Stimulated activated CD4-positive, alpha-beta T cell treated with anti-CD3 and anti-CD28 coated beads, Interleukin-4, amount 100 ng/mL, for 24 hours (primary cell): ENCODE measurements around the gene ANKRD30A.
"Not testable (repeated sequence)": the region's sequence is repeated elsewhere in the genome, so short reads cannot be mapped to it uniquely, and the experiment has no call there.

Experiments
- DNase-seq: peaks from one replicate; pipeline ENCODE4 v3.0.0-alpha.2; 2020

Gene ANKRD30A

DNA sequence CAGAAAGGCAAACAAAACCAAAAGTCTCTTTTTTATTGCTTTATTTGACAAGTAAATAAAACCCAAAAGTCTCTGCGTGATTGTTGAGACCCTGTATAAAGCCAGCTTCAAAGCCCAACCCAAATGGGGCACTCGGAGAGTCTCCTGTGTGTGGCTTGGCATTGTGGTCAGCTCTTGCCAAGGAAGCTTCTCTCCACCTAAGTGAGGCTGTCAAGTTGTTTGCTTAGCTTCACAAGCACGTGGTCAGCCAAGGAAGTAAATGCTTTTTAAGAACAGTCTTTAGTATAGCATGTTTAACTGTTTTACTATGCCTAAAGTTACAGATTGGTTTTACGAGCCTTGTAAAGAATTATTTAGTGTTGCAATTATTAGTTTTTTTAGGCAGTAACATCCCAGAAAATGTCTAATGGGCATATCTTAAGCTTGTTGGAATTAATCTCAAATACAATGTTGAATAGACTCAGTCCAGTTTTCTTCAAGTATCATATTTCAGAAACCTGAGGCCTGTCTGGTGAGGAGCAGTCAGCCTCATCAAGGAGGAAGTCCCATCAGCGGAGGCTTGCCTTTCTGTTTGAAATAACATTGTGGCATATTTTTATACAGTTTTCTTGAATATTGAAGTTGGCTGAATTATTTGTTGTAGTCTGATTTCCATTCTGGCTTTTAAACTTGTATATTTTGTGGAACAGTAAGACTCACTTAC, 144.3 kb downstream of the ANKRD30A start:
- no peak for DNase-seq

DNA sequence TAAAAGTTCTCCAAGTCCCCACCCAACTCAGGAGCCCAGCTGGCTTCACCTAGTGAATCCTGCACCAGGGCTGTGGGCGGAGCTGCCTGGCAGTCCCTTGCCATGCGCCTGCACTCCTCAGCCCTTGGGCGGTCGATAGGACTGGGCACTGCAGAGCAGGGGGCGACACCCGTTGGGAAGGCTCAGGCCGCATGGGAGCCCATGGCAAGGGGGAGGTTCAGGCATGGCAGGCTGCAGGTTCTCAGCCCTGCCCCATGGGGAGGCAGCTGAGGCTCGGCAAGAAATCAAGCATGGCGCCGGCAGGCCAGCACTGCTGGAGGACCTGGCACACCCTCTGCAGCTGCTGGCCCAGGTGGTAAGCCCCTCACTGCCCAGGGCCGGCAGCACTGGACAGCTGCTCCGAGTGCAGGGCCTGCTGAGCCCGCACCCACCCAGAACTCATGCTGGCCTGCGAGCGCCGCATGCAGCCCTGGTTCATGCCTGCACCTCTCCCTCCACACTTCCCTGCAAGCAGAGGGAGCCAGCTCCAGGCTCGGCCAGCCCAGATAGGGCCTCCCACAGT, 149.9 kb downstream of the ANKRD30A start:
- no peak for DNase-seq

DNA sequence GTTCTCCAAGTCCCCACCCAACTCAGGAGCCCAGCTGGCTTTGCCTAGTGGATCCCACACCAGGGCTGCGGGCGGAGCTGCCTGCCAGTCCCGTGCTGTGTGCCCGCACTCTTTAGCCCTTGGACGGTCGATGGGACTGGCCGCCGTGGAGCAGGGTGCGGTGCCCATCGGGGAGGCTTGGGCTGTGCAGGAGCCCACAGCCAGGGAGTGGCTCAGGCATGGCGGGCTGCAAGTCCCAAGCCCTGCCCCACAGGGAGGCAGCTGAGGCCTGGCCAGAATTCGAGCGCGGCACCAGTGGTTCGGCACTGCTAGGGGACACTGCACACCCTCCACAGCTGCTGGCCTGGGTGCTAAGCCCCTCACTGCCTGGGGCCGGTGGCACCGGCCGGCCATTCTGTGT, 159.7 kb downstream of the ANKRD30A start:
- DNase-seq = no peak

DNA sequence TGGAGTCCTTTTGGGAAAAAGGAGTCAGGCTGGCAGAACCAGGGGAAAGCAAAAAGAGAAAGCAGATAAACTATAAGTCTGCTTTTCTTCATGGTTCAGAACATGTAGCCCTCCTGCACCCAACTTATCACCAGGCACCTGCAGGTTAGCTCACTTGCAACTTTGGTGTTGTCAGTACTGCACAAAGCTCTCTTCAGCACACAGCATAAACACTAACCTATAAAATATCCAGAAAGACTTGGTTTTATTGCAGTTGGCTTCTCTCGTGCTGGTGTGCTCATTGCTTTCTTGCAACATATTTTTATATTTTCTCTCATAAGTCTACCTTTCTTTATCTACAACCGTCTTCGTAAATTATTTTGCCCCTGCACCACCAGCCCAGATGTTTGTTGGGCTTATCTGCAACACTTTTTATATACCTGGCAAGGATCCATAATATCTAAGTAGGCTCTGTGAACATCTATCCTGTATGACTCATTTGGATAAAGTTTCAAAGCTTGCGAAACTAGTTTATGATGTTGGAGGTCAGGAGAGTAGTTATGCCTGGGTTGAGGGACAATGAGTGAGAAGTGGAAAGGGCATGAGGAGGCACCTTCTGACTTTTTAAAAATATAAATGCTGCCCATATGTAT, 164.6 kb downstream of the ANKRD30A start:
- no peak for DNase-seq

DNA sequence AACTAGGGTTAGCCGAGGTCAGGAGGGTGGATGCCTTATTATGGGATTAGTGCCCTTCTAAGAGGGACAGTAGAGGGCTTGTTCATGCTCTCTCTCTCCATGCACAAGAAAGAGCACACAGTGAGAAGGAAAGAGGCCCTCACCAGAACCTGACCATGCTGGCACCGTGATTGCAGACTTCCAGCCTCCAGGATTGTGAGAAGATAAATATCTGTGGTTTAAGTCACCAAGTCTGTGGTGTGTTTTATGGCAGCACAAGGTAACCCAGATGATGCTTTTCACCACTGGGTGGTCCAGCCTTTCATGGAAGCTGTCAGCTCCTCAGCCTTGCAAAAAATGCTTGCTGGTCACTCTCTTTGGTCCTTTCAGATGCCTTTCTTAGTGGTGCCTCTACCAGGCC, 175.9 kb downstream of the ANKRD30A start:
- no peak for DNase-seq

DNA sequence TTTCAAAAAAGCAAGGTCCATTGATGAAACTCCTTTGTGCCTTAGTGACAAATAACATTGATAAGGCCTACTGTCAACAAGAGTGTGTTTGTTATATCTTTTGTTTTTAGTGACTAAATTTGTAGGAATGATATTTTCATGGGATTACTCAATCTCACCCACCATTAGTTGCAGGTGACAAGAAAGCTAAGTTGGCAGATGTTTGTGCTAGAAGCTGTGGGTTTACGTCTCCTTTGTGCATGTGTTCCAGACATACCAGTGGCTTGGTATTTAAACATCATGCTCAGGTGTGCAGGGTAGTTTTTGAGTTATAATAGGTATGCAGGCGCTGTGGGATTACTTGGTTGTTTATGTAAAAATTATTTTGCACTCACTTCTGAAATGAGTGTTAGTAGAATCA, 178.6 kb downstream of the ANKRD30A start:
- DNase-seq = no peak

DNA sequence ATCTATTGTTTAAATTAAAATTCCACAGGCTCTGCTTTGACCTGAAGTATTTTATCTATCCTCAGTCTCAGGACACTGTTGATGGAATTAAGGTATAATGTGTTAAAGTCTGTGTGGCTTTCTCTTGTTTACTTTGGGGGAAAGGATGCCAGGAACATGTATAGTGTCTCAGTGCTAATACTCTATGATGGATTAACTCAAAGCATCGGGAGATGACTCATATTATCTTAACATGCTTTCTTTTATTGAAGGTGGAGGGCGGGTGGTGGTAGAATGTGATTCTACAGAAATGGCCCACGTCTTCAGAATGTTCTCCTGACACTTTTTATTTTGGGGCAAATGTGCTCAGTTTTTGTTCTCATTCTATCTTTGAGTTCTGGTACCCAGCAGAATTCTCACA, 189.0 kb downstream of the ANKRD30A start:
- no peak for DNase-seq

DNA sequence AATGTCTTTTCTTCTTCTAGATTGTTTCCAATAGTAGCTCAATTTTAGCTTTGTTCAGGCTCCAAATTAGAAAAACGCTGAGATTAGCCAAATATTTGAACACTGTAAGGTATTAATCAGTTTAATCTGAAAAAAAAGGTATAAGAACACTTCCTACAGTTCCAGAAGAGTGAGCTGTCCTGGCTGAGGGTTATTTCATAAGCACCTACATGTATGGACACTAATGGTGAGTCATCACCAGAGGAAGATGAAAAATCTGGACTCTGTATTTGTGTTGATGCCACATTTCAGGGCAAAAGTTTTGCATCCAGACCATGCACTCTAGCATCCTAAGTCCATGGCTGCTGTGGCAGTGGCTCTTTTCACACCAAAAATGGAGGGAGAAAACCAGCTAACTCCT, 189.5 kb downstream of the ANKRD30A start:
- DNase-seq = no peak

DNA sequence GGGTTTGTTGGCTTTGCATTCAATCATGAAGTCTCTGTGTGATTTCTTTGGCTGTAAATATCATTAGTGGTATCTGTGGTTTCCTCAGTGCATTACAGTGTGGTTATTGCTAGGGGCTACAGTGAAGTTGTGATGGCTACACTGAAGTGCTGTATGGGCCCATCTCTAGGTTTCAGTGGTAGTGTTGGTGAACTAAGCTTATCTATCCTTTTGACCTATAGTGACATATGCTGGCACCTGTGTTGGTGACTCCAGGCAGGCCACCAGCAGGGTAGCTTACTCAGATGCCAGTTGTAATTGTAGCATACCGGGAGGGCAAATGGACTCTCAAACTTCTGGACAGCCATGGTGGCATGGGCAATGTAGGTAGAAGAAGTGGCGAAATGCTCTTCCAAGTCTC, 219.0 kb downstream of the ANKRD30A start:
- no peak for DNase-seq

DNA sequence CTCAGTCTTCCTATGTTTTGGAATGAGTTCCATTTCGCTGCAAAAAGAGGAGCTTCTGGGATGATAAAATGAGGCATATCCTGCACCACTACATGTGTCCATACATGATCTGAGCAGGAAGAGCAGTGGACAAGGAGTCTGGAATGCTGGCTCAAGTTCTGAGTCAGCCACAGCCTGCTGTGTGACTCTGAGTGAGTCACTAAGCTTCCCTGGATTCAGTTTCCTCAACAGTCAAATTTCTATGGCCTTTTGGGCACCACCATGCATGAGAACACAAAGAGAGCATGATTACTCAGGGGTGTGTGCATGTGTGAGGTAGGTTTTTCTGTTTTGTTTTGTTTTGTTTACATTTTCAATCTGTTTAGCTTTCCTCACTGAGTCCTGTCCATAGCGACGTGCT, 254.6 kb downstream of the ANKRD30A start:
- no peak for DNase-seq

DNA sequence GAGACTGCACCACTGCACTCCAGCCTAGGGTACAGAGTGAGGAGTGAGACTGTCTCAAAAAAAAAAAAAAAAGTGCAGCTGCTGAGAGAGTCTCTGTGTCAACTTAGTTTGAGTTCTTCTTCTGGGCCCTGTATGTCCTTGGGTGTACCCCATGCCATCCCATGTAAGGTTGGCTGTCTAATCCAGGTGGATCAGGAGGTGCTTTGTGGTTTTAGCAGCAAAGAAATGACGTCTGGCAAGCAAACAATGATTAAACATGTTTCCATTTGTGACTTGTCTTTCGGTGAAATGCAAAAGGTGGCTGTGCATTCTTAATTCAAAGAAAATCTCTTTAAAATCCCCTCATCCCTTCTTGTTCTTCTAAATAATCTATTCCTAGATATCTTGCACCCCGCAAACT, 255.9 kb downstream of the ANKRD30A start:
- no peak for DNase-seq

DNA sequence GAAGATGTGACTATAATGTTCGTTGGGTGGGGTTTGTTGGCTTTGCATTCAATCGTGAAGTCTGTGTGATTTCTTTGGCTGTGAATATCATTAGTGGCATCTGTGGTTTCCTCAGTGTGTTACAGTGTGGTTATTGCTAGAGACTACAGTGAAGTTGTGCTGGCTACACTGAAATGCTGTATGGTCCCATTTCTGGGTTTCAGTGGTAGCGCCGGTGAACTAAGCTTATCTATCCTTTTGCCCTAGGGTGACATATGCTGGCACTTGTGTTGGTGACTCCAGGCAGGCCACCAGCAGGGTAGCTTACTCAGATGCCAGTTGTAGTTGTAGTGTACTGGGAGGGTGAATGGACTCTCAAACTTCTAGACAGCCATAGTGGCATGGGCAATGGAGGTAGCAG, 259.5 kb downstream of the ANKRD30A start:
- DNase-seq = no peak

DNA sequence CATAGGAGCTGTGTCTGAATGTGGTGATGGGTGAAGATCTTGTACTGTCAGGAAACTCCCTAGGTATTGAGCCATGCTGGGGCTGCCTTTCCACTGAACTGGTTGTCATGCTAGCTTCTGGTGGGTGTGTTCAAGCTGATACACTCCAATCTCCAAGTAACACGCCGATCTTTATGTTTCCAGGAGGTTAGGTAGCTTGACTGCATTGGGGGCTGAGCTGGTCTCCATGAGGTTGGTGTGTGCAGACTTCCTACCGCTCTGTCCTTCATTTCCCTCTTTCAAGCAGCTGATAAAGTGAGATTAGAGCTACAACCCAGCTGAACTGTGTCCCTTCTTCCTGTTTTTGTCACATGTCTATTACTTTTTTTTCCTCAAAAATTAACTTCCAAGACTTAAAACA, 265.5 kb downstream of the ANKRD30A start:
- no peak for DNase-seq

DNA sequence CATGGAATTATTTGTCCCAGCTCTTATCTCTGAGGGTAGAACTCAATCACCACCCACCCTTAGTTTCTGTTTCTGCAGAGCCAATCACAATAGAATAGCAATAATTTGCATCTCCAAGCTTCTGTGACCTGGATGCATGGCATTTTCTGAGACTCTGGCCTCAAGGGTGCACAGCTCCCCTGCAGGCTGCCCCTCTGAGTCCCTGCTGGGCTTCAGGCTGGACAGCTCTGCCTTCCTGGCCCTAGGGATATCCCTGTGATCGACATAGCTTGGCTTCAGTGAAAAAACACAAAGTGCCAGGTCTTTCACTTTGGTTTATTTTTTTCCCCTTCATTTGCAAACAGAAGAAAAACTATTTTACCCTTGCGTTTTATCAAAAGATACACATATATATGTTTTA, 275.4 kb downstream of the ANKRD30A start:
- DNase-seq = not testable (repeated sequence)

DNA sequence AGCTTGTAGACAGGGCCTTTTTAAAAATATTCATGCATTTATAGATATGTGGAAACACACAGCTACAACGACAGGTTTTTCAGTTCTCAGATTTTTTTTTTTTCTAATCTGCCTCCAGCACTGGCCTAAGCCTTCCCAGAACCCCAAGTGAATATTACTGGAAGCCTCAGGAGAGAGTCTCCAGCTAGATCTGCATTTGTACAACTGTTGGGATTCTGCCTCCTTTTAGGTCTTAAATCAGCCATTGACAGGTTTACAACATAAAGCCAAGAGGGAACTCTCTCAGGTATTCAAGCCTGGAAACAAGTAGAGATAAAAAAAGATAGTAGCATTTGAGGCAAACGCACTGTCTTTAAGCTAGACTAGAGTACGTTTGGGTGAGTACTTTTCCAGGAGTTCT, 275.8 kb downstream of the ANKRD30A start:
- no peak for DNase-seq

DNA sequence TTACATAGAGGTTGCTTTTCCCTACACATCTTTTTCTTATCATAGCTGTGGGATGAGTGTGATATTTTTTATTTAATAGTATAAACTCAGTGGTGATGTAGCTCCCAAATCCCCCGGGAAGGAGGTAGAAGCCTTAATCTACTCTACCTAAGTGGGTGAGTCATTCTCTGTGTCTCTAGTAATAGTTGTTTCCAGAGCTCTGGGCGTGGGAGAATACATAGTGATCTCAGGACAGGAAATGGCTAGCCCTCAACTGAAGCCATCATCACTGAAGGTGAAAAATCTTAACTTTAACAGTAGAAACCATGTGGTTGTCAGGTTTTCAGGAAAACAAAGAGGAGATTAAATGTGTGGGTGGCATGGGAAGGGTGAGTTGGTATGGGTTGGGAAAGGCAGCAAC, 278.4 kb downstream of the ANKRD30A start:
- no peak for DNase-seq
